Prostate gland (tissue), 2 donors: ENCODE data around the gene MUC2.

Experiments used
- POLR2A ChIP-seq: fragments of 450-650 bp; IDR thresholded peaks from one replicate; pipeline ENCODE4 v1.6.1; 2016; ENCODE audit warnings: antibody characterized with exemption, mild to moderate bottlenecking
- POLR2AphosphoS5 ChIP-seq: sonication (generic); formaldehyde crosslinking; IDR thresholded peaks from one replicate; pipeline ENCODE4 v1.6.1; 2017; ENCODE audit warnings: antibody characterized with exemption
- TF ChIP-seq, protein P1 (sequence below), 4 experiments: fragments of 200-600 bp in 2 of 4; fragments of 450-650 bp in 2 of 4; sonication (generic) in 2 of 4; IDR thresholded peaks; 1 replicate in 3 of 4; 2 replicates in 1 of 4; pipeline ENCODE4 v1.5.1; 2016 to 2019; ENCODE audit warnings: antibody characterized with exemption in 4 of 4, mild to moderate bottlenecking in 2 of 4, moderate library complexity in 2 of 4

DNA sequence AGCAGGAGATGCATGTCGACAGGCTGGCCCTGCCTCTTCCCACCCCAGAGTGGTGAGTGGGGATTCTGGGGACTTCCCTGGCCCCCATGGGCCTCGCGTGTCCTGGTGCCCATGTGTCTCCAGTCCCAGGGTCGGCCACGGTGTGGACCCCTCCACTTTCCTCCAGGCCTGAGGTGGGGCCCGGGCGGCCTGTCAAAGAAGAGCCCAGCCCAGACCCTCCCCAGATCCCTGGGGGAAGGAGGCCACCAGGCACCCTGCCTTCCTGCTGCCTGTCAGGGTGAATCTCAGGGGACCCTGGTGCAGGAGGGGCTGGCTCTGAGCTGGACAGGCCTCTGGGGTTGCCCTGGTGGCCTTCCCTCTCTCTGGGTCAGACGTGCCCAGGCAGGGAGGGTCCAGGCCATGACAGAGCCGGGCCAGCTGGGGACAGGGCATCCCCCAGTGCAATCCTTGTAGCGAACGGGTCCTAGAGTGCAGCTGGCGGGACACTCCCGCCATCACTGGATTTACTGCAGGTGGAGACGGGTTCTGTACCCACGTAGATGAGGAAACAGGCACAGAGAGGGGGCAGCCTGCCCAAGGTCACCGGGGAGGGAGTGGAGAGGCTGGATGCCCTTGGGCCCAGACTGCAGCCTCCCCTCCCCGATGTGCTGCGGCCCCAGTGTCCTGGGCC is 24.6 kb upstream of the MUC2 start:
- TF ChIP-seq, protein P1, sequence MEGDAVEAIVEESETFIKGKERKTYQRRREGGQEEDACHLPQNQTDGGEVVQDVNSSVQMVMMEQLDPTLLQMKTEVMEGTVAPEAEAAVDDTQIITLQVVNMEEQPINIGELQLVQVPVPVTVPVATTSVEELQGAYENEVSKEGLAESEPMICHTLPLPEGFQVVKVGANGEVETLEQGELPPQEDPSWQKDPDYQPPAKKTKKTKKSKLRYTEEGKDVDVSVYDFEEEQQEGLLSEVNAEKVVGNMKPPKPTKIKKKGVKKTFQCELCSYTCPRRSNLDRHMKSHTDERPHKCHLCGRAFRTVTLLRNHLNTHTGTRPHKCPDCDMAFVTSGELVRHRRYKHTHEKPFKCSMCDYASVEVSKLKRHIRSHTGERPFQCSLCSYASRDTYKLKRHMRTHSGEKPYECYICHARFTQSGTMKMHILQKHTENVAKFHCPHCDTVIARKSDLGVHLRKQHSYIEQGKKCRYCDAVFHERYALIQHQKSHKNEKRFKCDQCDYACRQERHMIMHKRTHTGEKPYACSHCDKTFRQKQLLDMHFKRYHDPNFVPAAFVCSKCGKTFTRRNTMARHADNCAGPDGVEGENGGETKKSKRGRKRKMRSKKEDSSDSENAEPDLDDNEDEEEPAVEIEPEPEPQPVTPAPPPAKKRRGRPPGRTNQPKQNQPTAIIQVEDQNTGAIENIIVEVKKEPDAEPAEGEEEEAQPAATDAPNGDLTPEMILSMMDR (IDR thresholded peaks at IDR 0.05) = no peak
- TF ChIP-seq POLR2A (no peak), POLR2AphosphoS5 (no peak)
